Loucy (cell line): ENCODE measurements around the gene NME3.

Experiments
- H2AFZ ChIP-seq: fragments of 200-600 bp; sonication (generic); 2 replicates; pipeline ENCODE4 v1.6.0; 2016; ENCODE audit warnings: antibody characterized with exemption, mild to moderate bottlenecking, low read length, moderate library complexity
- H3F3A ChIP-seq: fragments of 200-600 bp; 2 replicates; pipeline ENCODE4 v1.6.0; 2016; ENCODE audit warnings: antibody characterized with exemption, low read depth, mild to moderate bottlenecking
- H3K27me3 ChIP-seq: fragments of 200-600 bp; sonication (generic); 2 replicates; pipeline ENCODE4 v1.6.1; 2014; ENCODE audit warnings: low read length, mild to moderate bottlenecking; ENCODE audit not compliant: insufficient read depth, poor library complexity, severe bottlenecking
- H3K36me3 ChIP-seq: fragments of 200-600 bp; sonication (generic); 2 replicates; pipeline ENCODE4 v1.6.1; 2016; ENCODE audit warnings: low read length; ENCODE audit not compliant: insufficient read depth
- H3K4me1 ChIP-seq: fragments of 200-600 bp; sonication (generic); 2 replicates; pipeline ENCODE4 v1.5.1; 2014; ENCODE audit warnings: low read length, mild to moderate bottlenecking; ENCODE audit not compliant: insufficient read depth, poor library complexity, severe bottlenecking
- H3K4me2 ChIP-seq: fragments of 200-600 bp; sonication (generic); 2 replicates; pipeline ENCODE4 v1.6.0; 2014; ENCODE audit warnings: antibody characterized with exemption, low read length, low read depth, mild to moderate bottlenecking; ENCODE audit not compliant: poor library complexity, severe bottlenecking
- H3K4me3 ChIP-seq: fragments of 200-600 bp; sonication (generic); 2 replicates; pipeline ENCODE4 v1.5.1; 2014; ENCODE audit warnings: low read length, mild to moderate bottlenecking, mixed read lengths; ENCODE audit not compliant: poor library complexity, severe bottlenecking
- H3K79me2 ChIP-seq: fragments of 200-600 bp; sonication (generic); 2 replicates; pipeline ENCODE4 v1.6.1; 2014; ENCODE audit warnings: low read length; ENCODE audit not compliant: insufficient read depth
- H3K9ac ChIP-seq: fragments of 200-600 bp; sonication (generic); 2 replicates; pipeline ENCODE4 v1.6.0; 2014; ENCODE audit warnings: mild to moderate bottlenecking, low read depth, low read length, moderate library complexity; ENCODE audit not compliant: poor library complexity, severe bottlenecking
- H3K9me2 ChIP-seq: fragments of 200-600 bp; sonication (generic); replicated peaks from 2 replicates; pipeline ENCODE4 v1.6.1; 2016; ENCODE audit warnings: low read depth, low read length, mixed read lengths
- H3K9me3 ChIP-seq: fragments of 200-600 bp; sonication (generic); 2 replicates; pipeline ENCODE4 v1.6.1; 2014; ENCODE audit warnings: mild to moderate bottlenecking, antibody characterized with exemption, low read length, low read depth; ENCODE audit not compliant: insufficient read depth
- H4K20me1 ChIP-seq: fragments of 200-600 bp; sonication (generic); 2 replicates; pipeline ENCODE4 v1.6.0; 2014; ENCODE audit warnings: antibody characterized with exemption, low read length, mild to moderate bottlenecking; ENCODE audit not compliant: insufficient read depth, poor library complexity, severe bottlenecking
- CTCF ChIP-seq: fragments of 200-600 bp; sonication (generic); conservative IDR thresholded peaks from 2 replicates; pipeline ENCODE4 v1.5.1; 2014; ENCODE audit warnings: mild to moderate bottlenecking, antibody characterized with exemption, low read length
- EZH2phosphoT487 ChIP-seq: fragments of 200-600 bp; IDR thresholded peaks from 2 replicates; pipeline ENCODE4 v1.6.1; 2018; ENCODE audit warnings: antibody characterized with exemption, mild to moderate bottlenecking, moderate library complexity, borderline replicate concordance

NME3 gene

DNA sequence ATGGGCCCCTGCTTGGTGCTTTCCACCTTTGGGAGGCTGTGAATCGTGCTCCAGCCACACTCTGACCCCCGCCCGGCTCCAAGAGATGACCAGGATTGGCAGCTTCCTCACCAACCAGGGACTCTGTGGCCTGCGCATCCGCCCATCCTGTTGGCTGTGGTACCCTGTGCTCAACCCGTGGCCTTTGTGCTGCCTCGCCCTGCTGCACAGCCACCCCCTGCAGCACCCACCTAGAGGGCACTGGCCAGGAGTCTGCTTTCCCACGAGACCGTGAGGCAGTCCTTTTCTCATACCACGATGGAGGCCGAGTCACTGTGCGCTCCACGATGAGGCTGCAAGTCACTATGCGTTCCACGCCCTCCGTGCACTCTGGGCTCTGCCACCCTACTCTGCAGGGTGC is 19.4 kb downstream of the NME3 start:
- TF ChIP-seq CTCF, result no peak
- TF ChIP-seq EZH2phosphoT487, result no peak
- H4K20me1 ChIP-seq, result no peaks in the 10 kb centered on the region
- H3K36me3 ChIP-seq, result peaks cover 4% of the 10 kb centered on the region; the same call in 1 of the 2 replicates

GRCh38 chr16:1749152-1750117 is 21.9 kb downstream of the NME3 start:
- Histone ChIP-seq H2AFZ (no peak overlapping the region), H3K79me2 (no peaks in the 10 kb centered on the region), H3K4me3 (no peak overlapping the region), H4K20me1 (no peaks in the 10 kb centered on the region), H3K9me2 (no peaks in the 10 kb centered on the region), H3K27me3 (no peaks in the 10 kb centered on the region), H3F3A (no peaks in the 10 kb centered on the region), H3K9me3 (no peaks in the 10 kb centered on the region), H3K9ac (no peak overlapping the region), H3K36me3 (peaks cover 4% of the 10 kb centered on the region; the same call in 1 of the 2 replicates), H3K4me2 (no peak overlapping the region), H3K4me1 (no peaks in the 10 kb centered on the region)
- no peak for TF ChIP-seq EZH2phosphoT487
- no peak for TF ChIP-seq CTCF

More for the DNA sequence above, 19.4 kb downstream of the NME3 start:
- H3K9me3 ChIP-seq, result no peaks in the 10 kb centered on the region
- H2AFZ ChIP-seq, result no peak overlapping the region
- no peak overlapping the region for H3K4me3 ChIP-seq
- no peaks in the 10 kb centered on the region for H3F3A ChIP-seq
- H3K79me2 ChIP-seq, result no peaks in the 10 kb centered on the region
- no peak overlapping the region for H3K4me2 ChIP-seq
- no peaks in the 10 kb centered on the region for H3K9me2 ChIP-seq
- no peaks in the 10 kb centered on the region for H3K4me1 ChIP-seq
- no peak overlapping the region for H3K9ac ChIP-seq
- H3K27me3 ChIP-seq, result no peaks in the 10 kb centered on the region

DNA sequence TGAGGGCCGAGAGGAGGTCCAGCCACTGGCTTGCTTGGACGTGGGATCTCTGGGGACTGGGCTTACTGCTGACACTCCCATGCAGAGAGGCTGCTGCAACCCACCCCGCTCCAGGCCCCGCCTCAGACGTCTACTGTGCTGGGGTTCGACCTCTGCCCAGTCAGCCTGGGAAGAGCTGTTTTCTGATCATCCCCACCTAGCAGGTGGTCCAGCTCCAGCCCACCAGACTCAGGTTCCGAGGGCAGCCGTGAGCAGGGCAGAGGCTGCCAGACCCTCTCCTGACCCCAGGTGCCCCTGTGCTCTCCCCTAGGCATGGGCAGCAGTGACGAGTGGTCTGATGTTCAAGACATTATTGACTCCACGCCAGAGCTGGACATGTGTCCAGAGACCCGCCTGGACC is 23.4 kb downstream of the NME3 start:
- Histone ChIP-seq H3K4me2 (no peak overlapping the region), H3K9me3 (no peaks in the 10 kb centered on the region), H3K36me3 (peaks cover 4% of the 10 kb centered on the region; the same call in 1 of the 2 replicates), H3K9me2 (no peaks in the 10 kb centered on the region), H3K27me3 (no peaks in the 10 kb centered on the region), H3K4me1 (no peaks in the 10 kb centered on the region), H3K79me2 (no peaks in the 10 kb centered on the region), H3K9ac (no peak overlapping the region), H3K4me3 (no peak overlapping the region), H3F3A (no peaks in the 10 kb centered on the region), H2AFZ (no peak overlapping the region), H4K20me1 (no peaks in the 10 kb centered on the region)
- TF ChIP-seq EZH2phosphoT487, result no peak
- no peak for TF ChIP-seq CTCF
